HUES48 (cell line): ENCODE data around the gene DLST.
A peak's percentile ranks its signal among the peaks of the same experiment; 100 is the strongest.

ENCODE experiments used
- H3K27ac ChIP-seq: one replicate; pipeline ENCODE4 v1.7.0; 2013; ENCODE audit warnings: low read depth, low read length, inconsistent platforms
- H3K27me3 ChIP-seq: 2 replicates; pipeline ENCODE4 v1.6.1; 2013; ENCODE audit warnings: mild to moderate bottlenecking, low read length; ENCODE audit not compliant: control insufficient read depth, insufficient read depth
- H3K36me3 ChIP-seq: 2 replicates; pipeline ENCODE4 v1.6.1; 2013; ENCODE audit warnings: low read length; ENCODE audit not compliant: control insufficient read depth, insufficient read depth
- H3K4me1 ChIP-seq: 2 replicates; pipeline ENCODE4 v1.6.1; 2013; ENCODE audit warnings: mild to moderate bottlenecking, low read length; ENCODE audit not compliant: control insufficient read depth, insufficient read depth
- H3K4me3 ChIP-seq: 2 replicates; pipeline ENCODE4 v1.5.1; 2013; ENCODE audit warnings: mild to moderate bottlenecking, low read depth, low read length
- H3K9ac ChIP-seq: 2 replicates; pipeline ENCODE4 v1.6.1; 2013; ENCODE audit warnings: mild to moderate bottlenecking, low read depth, low read length, moderate library complexity
- H3K9me3 ChIP-seq: 2 replicates; pipeline ENCODE4 v1.6.1; 2013; ENCODE audit warnings: low read length; ENCODE audit not compliant: control insufficient read depth, insufficient read depth

Gene DLST

DNA sequence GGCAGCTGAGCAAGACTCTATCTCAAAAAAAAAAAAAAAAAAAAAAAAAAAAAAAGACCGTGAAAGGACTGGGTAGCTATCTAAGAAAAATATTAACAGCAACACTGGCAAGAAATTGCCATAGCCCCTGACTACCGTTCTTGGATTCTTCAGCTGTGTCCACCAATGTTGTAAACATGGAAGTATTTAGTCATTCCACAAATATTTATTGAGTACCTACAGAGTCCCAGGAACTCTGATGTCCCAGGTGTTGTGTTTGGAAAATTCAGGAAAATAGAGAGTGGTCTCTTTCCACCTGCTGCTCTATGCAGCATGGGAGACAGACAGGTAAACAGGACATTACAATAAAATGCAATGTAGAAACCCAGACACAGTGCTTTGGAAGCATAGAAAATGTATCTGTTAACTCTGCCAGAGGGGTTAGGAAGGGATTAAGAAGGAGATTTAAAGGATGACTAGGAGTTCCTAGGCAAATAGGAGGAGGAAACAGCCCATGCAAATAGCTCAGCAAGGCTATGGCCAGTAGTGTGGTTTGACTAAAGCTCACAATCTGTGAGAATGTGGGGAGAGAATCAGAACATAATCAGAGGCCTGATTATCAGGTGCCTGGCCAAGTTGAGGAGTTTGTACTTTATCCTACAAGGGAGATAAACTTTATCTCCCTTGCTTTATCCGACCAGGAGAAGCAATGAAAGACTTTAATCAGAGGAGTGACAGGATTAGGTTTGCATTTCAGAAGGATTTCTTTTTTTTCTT lies 2.1 kb upstream of the DLST start:
- no peak overlapping the region for H3K9ac ChIP-seq
- H3K27ac ChIP-seq = no peak overlapping the region
- H3K36me3 ChIP-seq = 0 out of 2 replicates have a peak, but pooled peaks cover 7% of the 10 kb centered on the region
- no peaks in the 10 kb centered on the region for H3K27me3 ChIP-seq
- H3K9me3 ChIP-seq = no peaks in the 10 kb centered on the region
- H3K4me3 ChIP-seq = no peak overlapping the region
- peaks cover 26% of the 10 kb centered on the region for H3K4me1 ChIP-seq

DNA sequence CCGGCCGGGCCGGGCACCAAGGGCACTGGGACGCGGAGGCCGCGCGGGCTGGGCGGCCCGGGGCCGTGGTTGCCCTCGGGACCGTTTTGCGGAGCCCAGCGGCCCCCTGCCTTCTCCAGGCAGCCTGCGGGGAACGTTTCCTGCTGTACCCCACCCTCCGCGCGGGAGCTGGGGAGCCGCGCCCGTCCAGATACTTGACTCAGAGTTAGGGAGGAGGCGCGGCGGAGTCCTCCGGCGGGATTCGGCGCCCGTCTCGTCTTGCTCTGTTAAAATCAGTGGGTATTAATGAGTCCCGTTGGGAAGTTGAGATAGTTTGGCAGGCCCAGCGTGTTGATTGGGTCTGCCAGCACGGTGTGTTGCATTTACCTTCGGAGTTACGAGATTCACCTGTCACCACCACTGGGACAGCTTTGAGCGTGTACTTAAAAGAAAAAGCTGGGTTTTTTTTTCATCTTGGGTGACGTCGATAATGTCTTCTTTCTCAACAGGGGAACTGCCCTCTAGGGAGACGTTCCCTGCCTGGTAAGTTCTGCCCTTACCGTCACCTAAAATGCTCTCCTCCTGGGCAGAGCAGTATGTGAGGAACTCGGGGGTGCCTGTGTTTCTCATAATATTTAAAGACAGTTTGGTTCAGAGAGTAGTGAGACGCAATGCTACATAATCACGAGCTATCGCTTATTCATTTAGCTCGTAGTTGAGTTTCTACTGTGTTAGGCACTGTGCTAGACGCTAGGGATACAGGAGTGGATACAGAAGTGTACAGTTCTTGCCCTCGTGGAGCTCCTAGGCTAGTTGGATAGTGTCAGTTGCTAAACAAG lies 596 bp downstream of the DLST start:
- peaks cover 46% of the 10 kb centered on the region for H3K4me1 ChIP-seq
- H3K9me3 ChIP-seq = no peaks in the 10 kb centered on the region
- peak overlapping the region; percentile 66 for H3K9ac ChIP-seq
- H3K27me3 ChIP-seq = no peaks in the 10 kb centered on the region
- H3K4me3 ChIP-seq = peak overlapping the region; percentile 95
- H3K27ac ChIP-seq = peak overlapping the region; percentile 86
- H3K36me3 ChIP-seq = peaks cover 12% of the 10 kb centered on the region

DNA sequence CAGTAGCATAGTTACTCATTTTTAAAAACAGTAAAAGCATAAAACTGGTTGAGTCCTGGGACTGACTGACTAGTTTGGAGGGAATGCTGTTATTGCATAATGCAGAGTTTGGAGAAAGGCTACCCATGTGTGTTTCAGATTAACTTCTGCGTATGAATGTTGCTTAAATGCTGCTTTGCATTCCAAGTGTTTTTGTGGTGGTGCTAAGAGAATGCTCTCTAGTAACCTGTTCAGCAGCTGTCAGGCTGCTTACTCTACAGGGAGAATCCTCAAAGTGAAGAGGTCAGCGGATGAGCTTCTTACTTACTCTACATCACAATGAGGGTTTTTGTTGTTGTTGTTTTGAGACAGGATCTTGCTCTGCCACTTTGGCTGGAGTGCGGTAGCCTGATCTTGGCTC lies 4.3 kb downstream of the DLST start:
- Histone ChIP-seq H3K27ac (peak overlapping the region; percentile 93), H3K27me3 (no peaks in the 10 kb centered on the region), H3K4me3 (peak overlapping the region; percentile 95), H3K4me1 (peaks cover 56% of the 10 kb centered on the region), H3K9ac (no peak overlapping the region), H3K9me3 (no peaks in the 10 kb centered on the region), H3K36me3 (peaks cover 46% of the 10 kb centered on the region)

DNA sequence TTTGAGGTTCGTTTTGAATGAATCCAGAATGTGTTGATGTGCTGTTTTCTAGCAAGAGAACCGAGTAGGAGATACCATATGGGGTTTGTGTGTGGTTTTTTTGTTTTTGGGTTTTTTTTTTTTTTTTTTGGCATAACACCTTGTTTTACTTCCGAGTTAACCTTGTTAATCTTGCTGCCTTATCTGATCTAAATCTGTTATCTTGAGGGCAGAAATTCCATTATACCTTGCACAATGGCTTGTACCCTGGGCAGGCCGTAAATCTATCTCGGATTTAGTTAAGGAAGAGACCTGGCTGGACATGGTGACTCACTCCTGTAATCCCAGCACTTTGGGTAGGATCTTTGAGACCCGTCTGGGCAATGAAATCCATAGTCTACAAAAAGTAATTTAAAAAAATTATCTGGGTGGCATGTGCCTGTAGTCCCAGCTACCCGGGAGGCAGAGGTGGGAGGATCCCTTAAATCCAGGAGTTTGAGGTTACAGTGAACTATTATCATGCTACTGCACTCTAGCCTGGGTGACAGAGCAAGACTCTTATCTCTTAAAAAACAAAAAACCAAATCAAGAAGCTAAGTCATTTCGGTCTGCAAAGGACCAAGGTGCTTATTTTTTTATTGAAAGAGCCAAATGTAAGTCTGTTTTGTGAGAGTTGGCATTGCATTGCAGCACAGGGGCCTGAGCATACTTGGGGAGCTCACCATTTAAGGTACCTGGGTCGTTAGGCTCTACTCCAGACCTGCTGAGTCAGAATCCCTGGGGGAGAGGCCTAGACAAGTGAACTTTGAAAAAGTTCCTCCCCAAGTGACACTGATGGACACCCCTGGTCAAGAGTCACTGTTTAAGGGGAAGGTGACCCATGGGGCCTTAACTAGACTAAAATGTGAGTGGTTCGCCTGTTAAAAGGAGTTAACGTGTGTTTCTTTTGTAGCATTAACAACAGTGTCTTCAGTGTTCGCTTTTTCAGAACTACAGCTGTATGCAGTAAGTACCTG lies 6.7 kb downstream of the DLST start:
- H3K4me3 ChIP-seq = no peak overlapping the region
- H3K9me3 ChIP-seq = no peaks in the 10 kb centered on the region
- peak overlapping the region; percentile 26 for H3K27ac ChIP-seq
- H3K9ac ChIP-seq = no peak overlapping the region
- H3K27me3 ChIP-seq = no peaks in the 10 kb centered on the region
- peaks cover 70% of the 10 kb centered on the region for H3K36me3 ChIP-seq
- H3K4me1 ChIP-seq = peaks cover 51% of the 10 kb centered on the region

DNA sequence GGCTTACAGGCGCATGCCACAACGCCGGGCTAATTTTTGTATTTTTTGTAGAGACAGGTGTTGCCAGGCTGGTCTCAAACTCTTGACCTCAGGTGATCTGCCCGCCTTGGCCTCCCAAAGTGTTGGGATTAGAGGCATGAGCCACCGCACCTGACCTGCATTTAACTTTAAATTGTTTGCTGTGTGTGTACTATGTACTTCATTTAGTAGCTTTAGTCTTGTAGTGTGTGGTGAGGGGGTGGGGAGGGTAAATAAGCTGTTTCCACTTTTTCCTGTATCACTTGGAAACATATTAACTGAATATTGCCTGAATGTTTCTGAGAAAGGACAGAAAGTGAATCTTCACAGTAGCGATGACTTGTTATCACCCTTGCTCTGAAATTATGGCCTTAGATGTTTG lies 8.5 kb downstream of the DLST start:
- Histone ChIP-seq H3K27me3 (no peaks in the 10 kb centered on the region), H3K27ac (no peak overlapping the region), H3K9ac (no peak overlapping the region), H3K36me3 (peaks cover 81% of the 10 kb centered on the region), H3K9me3 (no peaks in the 10 kb centered on the region), H3K4me3 (no peak overlapping the region), H3K4me1 (peaks cover 33% of the 10 kb centered on the region)

DNA sequence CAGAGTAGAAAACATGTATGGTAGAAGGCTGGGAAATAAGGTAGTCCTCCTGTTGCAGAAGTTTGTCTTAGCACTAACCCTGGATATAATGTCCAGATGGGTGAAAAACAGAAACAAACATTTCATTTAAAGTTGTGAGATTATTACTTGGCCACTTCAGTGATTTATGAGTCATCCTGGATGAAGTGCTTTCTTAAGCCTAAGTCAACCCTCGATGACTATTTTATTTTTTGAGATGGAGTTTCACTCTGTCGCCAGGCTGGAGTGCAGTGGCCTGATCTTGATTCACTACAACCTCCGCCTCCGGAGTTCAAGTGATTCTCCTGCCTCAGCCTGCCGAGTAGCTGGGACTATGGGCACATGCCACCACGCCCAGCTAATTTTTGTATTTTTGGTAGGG lies 10.2 kb downstream of the DLST start:
- Histone ChIP-seq H3K36me3 (peaks cover 94% of the 10 kb centered on the region), H3K9me3 (no peaks in the 10 kb centered on the region), H3K27me3 (no peaks in the 10 kb centered on the region), H3K27ac (no peak overlapping the region), H3K4me1 (peaks cover 18% of the 10 kb centered on the region), H3K4me3 (no peak overlapping the region), H3K9ac (no peak overlapping the region)

DNA sequence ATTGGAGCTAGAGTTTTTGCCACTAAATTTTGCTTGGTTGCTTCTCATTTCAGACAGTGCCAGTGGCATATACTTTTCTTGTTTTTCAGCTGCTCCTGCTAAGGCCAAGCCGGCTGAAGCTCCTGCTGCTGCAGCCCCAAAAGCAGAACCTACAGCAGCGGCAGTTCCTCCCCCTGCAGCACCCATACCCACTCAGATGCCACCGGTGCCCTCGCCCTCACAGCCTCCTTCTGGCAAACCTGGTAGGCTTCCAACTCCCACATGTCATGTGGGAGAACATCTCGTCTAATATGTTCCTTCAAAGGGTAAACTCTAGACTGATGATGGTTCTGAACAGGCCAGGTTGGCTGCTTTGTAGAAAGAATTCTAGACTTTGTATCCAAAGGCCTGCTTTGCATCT lies 11.0 kb downstream of the DLST start:
- Histone ChIP-seq H3K9ac (no peak overlapping the region), H3K4me1 (0 out of 2 replicates have a peak, but pooled peaks cover 11% of the 10 kb centered on the region), H3K36me3 (peaks cover 94% of the 10 kb centered on the region), H3K27me3 (no peaks in the 10 kb centered on the region), H3K27ac (no peak overlapping the region), H3K9me3 (no peaks in the 10 kb centered on the region), H3K4me3 (no peak overlapping the region)

DNA sequence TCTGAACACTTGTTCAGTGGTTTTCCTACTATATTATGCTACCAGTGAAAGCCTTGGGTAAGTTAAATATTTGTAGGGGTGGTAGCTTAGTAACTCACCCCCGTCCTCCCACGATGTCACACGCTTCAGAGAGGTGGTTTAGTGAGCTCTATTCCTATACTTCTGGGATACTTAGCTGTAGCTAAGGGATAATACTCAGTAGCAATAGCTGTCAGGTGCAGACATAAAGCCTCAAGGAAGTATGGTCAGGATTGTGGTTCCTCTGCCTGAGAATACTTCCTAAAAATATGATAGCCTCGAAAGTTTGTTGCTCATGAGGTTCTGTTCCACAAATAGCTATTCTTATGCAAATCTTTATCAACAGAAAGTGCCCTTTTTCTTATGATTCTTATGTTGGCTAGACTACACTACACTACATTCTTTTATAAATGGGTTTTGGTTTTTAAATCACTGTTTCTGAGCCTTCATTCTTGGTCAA lies 11.9 kb downstream of the DLST start:
- 0 out of 2 replicates have a peak, but pooled peaks cover 2% of the 10 kb centered on the region for H3K4me1 ChIP-seq
- H3K27ac ChIP-seq = no peak overlapping the region
- H3K4me3 ChIP-seq = no peak overlapping the region
- no peak overlapping the region for H3K9ac ChIP-seq
- H3K36me3 ChIP-seq = peaks cover 95% of the 10 kb centered on the region
- no peaks in the 10 kb centered on the region for H3K9me3 ChIP-seq
- H3K27me3 ChIP-seq = no peaks in the 10 kb centered on the region

DNA sequence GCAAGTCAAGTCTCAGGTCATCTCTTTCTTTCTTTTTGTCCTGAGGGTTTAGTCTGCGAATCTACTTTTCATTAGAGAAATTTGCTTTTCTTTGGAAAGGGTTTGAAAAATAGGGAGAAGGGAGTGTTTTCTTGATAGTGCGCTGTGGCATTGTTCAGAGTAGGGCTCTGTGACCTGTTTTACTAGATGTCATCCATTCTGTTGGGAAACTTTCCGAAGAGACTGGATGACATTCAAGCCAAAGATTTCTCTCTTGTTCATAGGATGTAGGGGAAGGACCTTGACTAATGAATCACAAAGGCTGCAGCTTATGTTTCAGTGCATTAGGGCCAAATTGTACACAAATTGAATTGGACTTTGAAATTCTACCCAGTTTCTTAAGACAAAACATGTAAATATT lies 14.7 kb downstream of the DLST start:
- peaks cover 97% of the 10 kb centered on the region for H3K36me3 ChIP-seq

DNA sequence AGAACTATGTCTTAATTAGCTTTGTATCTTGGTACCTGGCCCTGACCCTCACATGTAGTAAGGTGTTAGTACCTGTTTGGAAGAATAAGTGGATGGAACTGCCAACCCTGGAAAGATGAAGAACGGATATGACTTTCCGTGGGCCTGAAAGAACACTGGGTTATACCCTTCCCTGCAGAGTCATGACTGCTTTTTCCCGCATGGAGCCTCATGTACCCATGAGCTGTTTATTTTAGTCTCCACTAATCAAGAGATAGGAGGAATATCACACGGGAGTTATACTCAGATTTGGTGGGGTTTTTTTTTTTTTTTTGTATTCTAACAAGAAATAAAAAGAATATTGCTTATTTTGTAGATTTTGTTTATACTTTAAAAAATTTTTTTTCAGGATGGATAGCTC lies 15.9 kb downstream of the DLST start:
- Histone ChIP-seq H3K36me3 (peaks cover 97% of the 10 kb centered on the region), H3K9ac (no peak overlapping the region), H3K27me3 (no peaks in the 10 kb centered on the region)

More for the DNA sequence above, 14.7 kb downstream of the DLST start:
- no peak overlapping the region for H3K27ac ChIP-seq
- H3K4me1 ChIP-seq = no peaks in the 10 kb centered on the region
- no peak overlapping the region for H3K4me3 ChIP-seq
- no peaks in the 10 kb centered on the region for H3K27me3 ChIP-seq
- no peaks in the 10 kb centered on the region for H3K9me3 ChIP-seq
- H3K9ac ChIP-seq = no peak overlapping the region

More for the DNA sequence above, 15.9 kb downstream of the DLST start:
- no peak overlapping the region for H3K27ac ChIP-seq
- H3K4me3 ChIP-seq = no peak overlapping the region
- H3K4me1 ChIP-seq = no peaks in the 10 kb centered on the region
- H3K9me3 ChIP-seq = no peaks in the 10 kb centered on the region
